ENCODE measurements around the gene MRPS27. TPM values are rescaled to one million over a fixed set of nuclear protein-coding genes. Genes with fewer than 3 reads are reported as not detected.

Gene MRPS27
- total and polyA plus RNA-seq, 2 of the 4 experiments (the other 2 are of a cell fraction): 46.9 to 90.5 TPM

GRCh38 chr5:72307573-72307967 is 12.5 kb downstream of the MRPS27 start (continued):
- TF ChIP-seq CEBPB (IDR thresholded peaks at IDR 0.05; ENCODE audit: low read depth, low read length) (no peak), SMC3 (IDR thresholded peaks at IDR 0.05; ENCODE audit: low read depth, low read length) (no peak), CHD1 (IDR thresholded peaks at IDR 0.05; ENCODE audit: low read depth, low read length) (no peak)
- TF ChIP-seq, protein P1, sequence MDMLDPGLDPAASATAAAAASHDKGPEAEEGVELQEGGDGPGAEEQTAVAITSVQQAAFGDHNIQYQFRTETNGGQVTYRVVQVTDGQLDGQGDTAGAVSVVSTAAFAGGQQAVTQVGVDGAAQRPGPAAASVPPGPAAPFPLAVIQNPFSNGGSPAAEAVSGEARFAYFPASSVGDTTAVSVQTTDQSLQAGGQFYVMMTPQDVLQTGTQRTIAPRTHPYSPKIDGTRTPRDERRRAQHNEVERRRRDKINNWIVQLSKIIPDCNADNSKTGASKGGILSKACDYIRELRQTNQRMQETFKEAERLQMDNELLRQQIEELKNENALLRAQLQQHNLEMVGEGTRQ (IDR thresholded peaks at IDR 0.05; ENCODE audit: low read depth, low read length): no peak
